OCI-LY3 (cell line): ENCODE results near the gene ZNF621.

Experiments used
- EZH2phosphoT487 ChIP-seq: fragments of 200-600 bp; shearing (Covaris generic); IDR thresholded peaks from 2 replicates; pipeline ENCODE4 v1.6.1; 2018; ENCODE audit warnings: antibody characterized with exemption, mixed run types, low read depth
- TF ChIP-seq, protein P1 (sequence below): fragments of 200-600, 300-600 bp; sonication (generic); IDR thresholded peaks from 2 replicates; pipeline ENCODE4 v1.5.1; 2014; ENCODE audit warnings: antibody characterized with exemption, low read length, low read depth

DNA sequence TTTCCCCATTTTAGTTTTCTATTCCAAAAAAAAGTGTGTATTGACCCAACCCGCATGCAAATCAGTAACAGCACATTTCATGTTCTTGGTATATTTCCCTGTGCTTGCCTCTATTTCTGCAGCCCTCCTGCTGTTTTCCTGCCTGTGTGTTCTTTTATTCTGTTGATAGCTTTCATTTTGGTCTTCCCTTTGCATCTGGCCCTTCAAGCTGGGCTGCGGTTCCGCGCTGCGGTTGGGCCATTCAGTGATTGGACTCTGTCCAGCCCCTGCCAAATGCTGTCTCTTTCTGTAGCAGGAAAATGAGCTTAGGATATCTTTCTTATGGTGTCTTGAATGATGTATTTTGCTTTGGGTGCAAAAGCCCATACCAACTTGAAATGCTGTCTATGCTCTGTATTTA, 49.9 kb downstream of the ZNF621 start:
- TF ChIP-seq, protein P1, sequence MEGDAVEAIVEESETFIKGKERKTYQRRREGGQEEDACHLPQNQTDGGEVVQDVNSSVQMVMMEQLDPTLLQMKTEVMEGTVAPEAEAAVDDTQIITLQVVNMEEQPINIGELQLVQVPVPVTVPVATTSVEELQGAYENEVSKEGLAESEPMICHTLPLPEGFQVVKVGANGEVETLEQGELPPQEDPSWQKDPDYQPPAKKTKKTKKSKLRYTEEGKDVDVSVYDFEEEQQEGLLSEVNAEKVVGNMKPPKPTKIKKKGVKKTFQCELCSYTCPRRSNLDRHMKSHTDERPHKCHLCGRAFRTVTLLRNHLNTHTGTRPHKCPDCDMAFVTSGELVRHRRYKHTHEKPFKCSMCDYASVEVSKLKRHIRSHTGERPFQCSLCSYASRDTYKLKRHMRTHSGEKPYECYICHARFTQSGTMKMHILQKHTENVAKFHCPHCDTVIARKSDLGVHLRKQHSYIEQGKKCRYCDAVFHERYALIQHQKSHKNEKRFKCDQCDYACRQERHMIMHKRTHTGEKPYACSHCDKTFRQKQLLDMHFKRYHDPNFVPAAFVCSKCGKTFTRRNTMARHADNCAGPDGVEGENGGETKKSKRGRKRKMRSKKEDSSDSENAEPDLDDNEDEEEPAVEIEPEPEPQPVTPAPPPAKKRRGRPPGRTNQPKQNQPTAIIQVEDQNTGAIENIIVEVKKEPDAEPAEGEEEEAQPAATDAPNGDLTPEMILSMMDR = no peak
- no peak for TF ChIP-seq EZH2phosphoT487
